Measurements from ENCODE around the gene OR8D2.

DNA sequence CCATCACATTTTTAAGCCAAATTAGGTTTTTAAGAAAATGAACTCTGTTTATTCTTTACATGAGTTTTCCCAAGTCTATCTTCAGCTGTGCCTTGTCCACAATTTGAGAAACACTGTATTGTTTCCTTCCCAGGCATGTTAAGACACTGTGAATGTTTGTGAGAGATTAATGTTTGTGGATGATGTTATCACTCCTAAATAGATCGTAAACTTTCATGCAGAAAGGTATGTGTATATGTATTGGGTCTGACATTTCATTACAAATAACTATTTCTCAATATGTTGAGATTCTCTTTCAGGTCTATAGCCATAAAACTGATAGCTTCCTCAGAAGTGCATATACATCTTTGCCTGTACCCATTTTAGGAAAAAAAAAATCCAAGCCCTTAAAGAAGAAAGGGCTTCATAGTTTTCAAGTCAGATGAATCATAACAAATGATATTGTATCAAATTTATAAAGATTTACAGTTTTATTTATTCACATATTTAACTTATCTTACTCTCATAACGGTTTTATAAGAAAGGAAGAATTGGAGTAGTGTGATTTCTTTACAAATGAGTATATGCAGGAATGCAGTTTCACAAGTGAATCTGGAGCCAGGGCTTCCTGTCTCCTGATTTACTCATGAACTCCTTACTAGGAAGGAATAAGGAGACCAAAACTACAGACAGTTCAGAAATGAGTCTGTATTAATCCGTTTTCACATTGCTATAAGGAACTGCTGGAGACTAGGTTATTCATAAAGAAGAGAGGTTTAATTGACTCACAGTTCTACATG is 17.5 kb downstream of the OR8D2 start:
- TF ChIP-seq CTCF (IDR thresholded peaks at IDR 0.05) (no peak), POLR2A (IDR thresholded peaks at IDR 0.05) (no peak)
